DOHH2 (cell line): ENCODE measurements around the gene MYL6.
"Not testable (repeated sequence)": the region's sequence is repeated elsewhere in the genome, so short reads cannot be mapped to it uniquely, and the experiment has no call there.

ENCODE experiments used
- CTCF ChIP-seq: fragments of 200-600 bp; sonication (generic); IDR thresholded peaks from one replicate; pipeline ENCODE4 v1.5.1; 2014; ENCODE audit warnings: antibody characterized with exemption, mild to moderate bottlenecking, low read depth, low read length; ENCODE audit not compliant: poor library complexity, severe bottlenecking
- EZH2phosphoT487 ChIP-seq: fragments of 200-600 bp; sonication (generic); IDR thresholded peaks from 2 replicates; pipeline ENCODE4 v1.6.1; 2017; ENCODE audit warnings: borderline replicate concordance, mild to moderate bottlenecking, antibody characterized with exemption, low read length, moderate library complexity, mixed read lengths

DNA sequence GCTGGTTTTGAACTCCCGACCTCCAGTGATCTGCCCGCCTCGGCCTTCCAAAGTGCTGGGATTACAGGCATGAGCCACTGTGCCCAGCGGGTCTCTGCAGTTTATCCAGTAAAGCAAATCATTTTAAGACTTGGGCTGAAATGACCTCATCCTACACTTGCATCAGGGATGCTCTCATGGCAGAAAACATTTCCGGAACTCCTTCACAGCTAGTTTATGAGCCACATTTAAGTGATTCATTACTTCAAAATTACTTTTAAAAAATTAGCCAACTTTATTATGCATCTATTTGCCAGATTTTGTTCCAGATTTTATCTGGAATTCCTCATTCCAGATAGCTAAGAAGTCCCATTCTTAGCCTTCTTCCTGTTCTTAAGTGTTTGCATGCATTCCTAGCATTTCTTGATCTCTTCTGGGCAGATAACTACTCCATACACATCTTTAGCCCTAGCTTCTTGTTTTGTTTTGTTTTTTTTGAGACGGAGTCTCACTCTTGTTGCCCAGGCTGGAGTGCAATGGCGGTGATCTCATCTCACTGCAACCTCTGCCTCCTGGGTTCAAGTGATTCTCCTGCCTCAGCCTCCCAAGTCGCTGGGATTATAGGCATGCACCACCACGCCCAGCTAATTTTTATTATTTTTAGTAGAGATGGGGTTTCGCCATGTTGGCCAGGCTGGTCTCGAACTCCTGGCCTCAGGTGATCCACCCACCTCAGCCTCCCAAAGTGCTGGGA lies 38.8 kb downstream of the MYL6 start:
- TF ChIP-seq CTCF, EZH2phosphoT487: not testable (repeated sequence)
